Peyer's patch (tissue), 4 donors: ENCODE data around the gene FILIP1L. TPM values are rescaled to one million over a fixed set of nuclear protein-coding genes. Genes with fewer than 3 reads are reported as not detected.
A peak's percentile ranks its signal among the peaks of the same experiment; 100 is the strongest.

Experiments
- DNase-seq, 3 donors: peaks; one replicate each; pipeline ENCODE4 v3.0.0-alpha.2; 2017 to 2019
- H3K27ac ChIP-seq, 4 donors: fragments of 200-600 bp; sonication (generic); one replicate each; pipeline ENCODE4 v1.5.1; 2016 to 2019
- H3K27me3 ChIP-seq, 2 donors: fragments of 200-600 bp; sonication (generic); one replicate each; pipeline ENCODE4 v1.5.1; 2019
- H3K36me3 ChIP-seq, 3 donors: fragments of 200-600 bp; sonication (generic); one replicate each; pipeline ENCODE4 v1.5.1; 2016 to 2019
- H3K4me1 ChIP-seq, 4 donors: fragments of 200-600 bp; sonication (generic); one replicate each; pipeline ENCODE4 v1.5.1; 2016 to 2019
- H3K4me3 ChIP-seq, 4 donors: fragments of 200-600 bp; sonication (generic); 1 replicate in 3 of 4; 2 replicates in 1 of 4; pipeline ENCODE4 v1.5.1; 2016 to 2019; ENCODE audit warnings: mild to moderate bottlenecking in 1 of 4
- H3K9me3 ChIP-seq, 4 donors: fragments of 200-600 bp; sonication (generic); one replicate each; pipeline ENCODE4 v1.5.1; 2016 to 2019; ENCODE audit warnings: mild to moderate bottlenecking in 1 of 4
- CTCF ChIP-seq, 6 experiments: fragments of 450-650 bp in 4 of 6; fragments of 200-600 bp in 2 of 6; sonication (generic) in 1 of 6; IDR thresholded peaks; one replicate each; pipeline ENCODE4 v1.5.1; 2017 to 2019; ENCODE audit warnings: antibody characterized with exemption in 6 of 6, mild to moderate bottlenecking in 3 of 6, moderate library complexity in 1 of 6
- POLR2A ChIP-seq, 2 donors: fragments of 450-650 bp; IDR thresholded peaks; one replicate each; pipeline ENCODE4 v1.5.1; 2017; ENCODE audit warnings: antibody characterized with exemption in 2 of 2, mild to moderate bottlenecking in 2 of 2, moderate library complexity in 2 of 2
- total RNA-seq, 4 donors: library from RNA; depleted of rRNA; stranded (reverse); fragments of >200 nt; gene quantifications; one replicate each; pipeline ENCODE4 v1.1.0, GENCODE V29; 2016

Gene FILIP1L
- total RNA-seq, 4 donors from 2014 or later, result 5.3 to 69.3 (median 13.1) TPM

DNA sequence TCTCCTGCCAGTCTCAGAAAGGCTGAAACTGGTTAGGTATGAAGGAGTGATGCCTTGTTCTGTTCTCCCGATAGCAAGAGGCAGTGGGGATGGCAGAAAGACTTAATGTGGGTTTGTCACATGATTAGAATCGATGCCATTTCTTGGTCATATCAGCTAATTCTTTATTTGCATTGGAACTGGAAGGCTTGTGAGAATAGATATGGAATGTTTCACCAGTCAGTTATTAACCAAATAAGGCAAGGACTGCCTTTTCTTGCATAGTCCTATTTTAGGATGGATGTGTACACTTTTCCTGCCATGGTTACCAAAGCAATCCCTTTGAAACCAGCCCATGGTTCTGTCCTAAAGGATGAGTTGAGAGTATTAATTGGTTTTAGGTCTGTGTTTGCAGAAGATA lies 33.7 kb downstream of the FILIP1L start:
- Histone ChIP-seq H3K9me3 (no peaks in the 10 kb centered on the region), H3K4me3 (no peak overlapping the region), H3K4me1 (peaks cover 0 to 9% (median 2%) of the 10 kb centered on the region in 4 donors), H3K27me3 (no peaks in the 10 kb centered on the region), H3K36me3 (no peaks in the 10 kb centered on the region), H3K27ac (peak overlapping the region in 1 of 4 donors; percentile 48)
- TF ChIP-seq POLR2A (IDR thresholded peaks at IDR 0.05), result no peak
- TF ChIP-seq CTCF (IDR thresholded peaks at IDR 0.05), result no peak
- DNase-seq, result no peak

GRCh38 chr3:100079328-100079727 lies 35.0 kb downstream of the FILIP1L start:
- Histone ChIP-seq H3K4me1 (peaks cover 0 to 9% (median 2%) of the 10 kb centered on the region in 4 donors), H3K36me3 (no peaks in the 10 kb centered on the region), H3K27me3 (no peaks in the 10 kb centered on the region), H3K27ac (no peak overlapping the region), H3K4me3 (no peak overlapping the region), H3K9me3 (no peaks in the 10 kb centered on the region)
- TF ChIP-seq POLR2A (IDR thresholded peaks at IDR 0.05), result no peak
- no peak for TF ChIP-seq CTCF (IDR thresholded peaks at IDR 0.05)
- DNase-seq, result no peak

DNA sequence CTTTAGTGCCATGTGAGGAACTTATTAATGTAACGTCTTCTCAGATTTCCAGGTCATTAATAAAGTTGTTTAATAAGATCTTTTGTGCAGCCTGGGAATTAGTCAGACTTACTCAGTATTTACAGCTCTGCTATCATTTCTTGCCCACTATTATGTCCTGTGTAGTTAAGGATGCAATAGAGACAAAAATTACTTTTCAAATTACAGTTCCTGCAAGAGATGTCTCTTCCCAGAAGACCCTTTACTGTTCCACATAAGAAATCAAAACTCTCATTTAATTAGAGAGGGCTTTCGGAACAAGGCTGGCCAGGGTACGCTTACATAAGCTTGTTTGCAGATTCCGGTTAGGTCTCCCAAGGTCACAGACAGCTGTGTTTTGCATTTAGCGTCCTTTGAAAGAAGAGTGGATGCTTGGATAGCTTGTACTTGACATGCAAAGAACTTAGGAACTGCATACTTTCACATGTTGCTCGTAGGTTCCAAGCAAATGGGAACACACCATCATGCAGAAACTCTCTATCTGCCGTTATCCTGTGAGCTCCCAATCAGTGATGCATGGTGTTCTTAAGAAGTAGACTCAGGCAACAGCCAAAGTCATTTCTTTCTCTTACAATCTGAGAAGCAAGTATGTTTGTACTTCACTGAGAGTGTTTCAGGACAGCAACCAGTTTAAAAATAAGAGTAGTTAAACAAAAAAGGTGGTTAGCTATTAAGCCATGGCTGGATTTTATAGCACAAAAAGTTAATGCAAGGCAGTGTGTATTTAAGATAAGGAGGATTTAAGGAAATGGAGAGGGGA lies 37.4 kb downstream of the FILIP1L start:
- TF ChIP-seq CTCF (IDR thresholded peaks at IDR 0.05) (no peak), POLR2A (IDR thresholded peaks at IDR 0.05) (no peak)

DNA sequence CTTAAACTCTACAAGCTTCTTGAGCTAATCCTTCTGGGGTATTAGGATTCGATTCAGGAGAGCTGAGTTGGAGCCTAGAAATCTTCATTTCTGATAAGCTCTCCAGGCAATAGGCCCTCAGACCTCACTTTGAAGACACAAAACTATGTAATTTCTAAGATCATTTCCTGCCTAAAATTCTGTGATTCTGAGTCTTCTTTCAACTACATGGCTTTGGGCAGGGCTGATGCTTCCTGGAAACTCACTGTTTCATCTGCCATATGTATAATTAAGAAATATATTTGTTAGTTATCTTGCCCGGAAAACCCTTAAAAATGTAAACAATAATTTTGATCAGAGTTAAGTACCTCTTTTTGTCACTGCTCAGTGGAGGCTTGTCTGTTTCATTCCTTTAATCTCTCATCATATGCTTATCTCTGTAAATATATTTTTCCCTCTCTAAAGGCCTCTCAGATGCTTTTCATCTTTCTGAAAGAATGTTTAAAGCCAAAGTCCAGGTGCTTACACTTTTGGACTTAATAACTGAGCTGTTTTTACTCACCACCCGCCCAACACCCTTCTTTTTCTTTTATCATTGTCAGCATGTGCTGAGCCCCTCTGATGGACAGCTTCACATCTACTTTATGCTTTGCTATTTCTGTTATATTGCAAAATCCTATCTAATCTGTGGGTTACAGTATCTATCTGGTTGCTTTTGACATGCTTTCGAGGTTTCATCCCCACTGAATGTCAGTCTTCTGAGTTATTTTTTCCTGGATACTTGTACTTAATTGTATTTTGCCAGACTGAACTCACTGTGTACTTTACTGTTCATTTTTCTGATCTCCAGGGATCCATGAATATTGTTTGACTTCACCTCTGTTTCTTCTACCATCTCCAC lies 38.2 kb downstream of the FILIP1L start:
- Histone ChIP-seq H3K27ac (peak overlapping the region in 2 of 4 donors; percentile 25 to 74), H3K4me1 (peaks cover 0 to 14% (median 2%) of the 10 kb centered on the region in 4 donors), H3K4me3 (no peak overlapping the region), H3K36me3 (no peaks in the 10 kb centered on the region), H3K9me3 (no peaks in the 10 kb centered on the region), H3K27me3 (no peaks in the 10 kb centered on the region)
- TF ChIP-seq POLR2A (IDR thresholded peaks at IDR 0.05) (no peak), CTCF (IDR thresholded peaks at IDR 0.05) (no peak)
- DNase-seq, result no peak

More for the DNA sequence above, 37.4 kb downstream of the FILIP1L start:
- DNase-seq, result no peak
- Histone ChIP-seq H3K4me3 (no peak overlapping the region), H3K27ac (peak overlapping the region in 2 of 4 donors; percentile 25 to 74), H3K36me3 (no peaks in the 10 kb centered on the region), H3K4me1 (peaks cover 0 to 14% (median 2%) of the 10 kb centered on the region in 4 donors), H3K9me3 (no peaks in the 10 kb centered on the region), H3K27me3 (no peaks in the 10 kb centered on the region)

- no peak overlapping the region for H3K4me3 ChIP-seq
- no peaks in the 10 kb centered on the region for H3K27me3 ChIP-seq
- no peak for TF ChIP-seq CTCF (IDR thresholded peaks at IDR 0.05)
- no peak for TF ChIP-seq POLR2A (IDR thresholded peaks at IDR 0.05)
- no peaks in the 10 kb centered on the region for H3K36me3 ChIP-seq
- peak overlapping the region in 2 of 4 donors; percentile 16 to 74 for H3K27ac ChIP-seq
- DNase-seq, result no peak
- H3K9me3 ChIP-seq, result no peaks in the 10 kb centered on the region
- peaks cover 0 to 14% (median 2%) of the 10 kb centered on the region in 4 donors for H3K4me1 ChIP-seq
Observed at GRCh38 chr3:100075196-100075595, 39.1 kb downstream of the FILIP1L start.
